KMS-11 (cell line): ENCODE measurements around the gene HPGDS.
A peak's percentile ranks its signal among the peaks of the same experiment; 100 is the strongest.
"Not testable (repeated sequence)": the region's sequence is repeated elsewhere in the genome, so short reads cannot be mapped to it uniquely, and the experiment has no call there.

ENCODE experiments used
- H2AFZ ChIP-seq: fragments of 200-600 bp; sonication (generic); 2 replicates; pipeline ENCODE4 v1.6.1; 2016; ENCODE audit warnings: antibody characterized with exemption, mixed run types, low read depth
- H3K27ac ChIP-seq: fragments of 200-600 bp; sonication (generic); 2 replicates; pipeline ENCODE4 v1.6.1; 2016; ENCODE audit warnings: mild to moderate bottlenecking, mixed run types
- H3K27me3 ChIP-seq: fragments of 200-600 bp; sonication (generic); 2 replicates; pipeline ENCODE4 v1.6.1; 2017; ENCODE audit warnings: mild to moderate bottlenecking, low read depth, mixed run types, moderate library complexity; ENCODE audit not compliant: insufficient read depth
- H3K36me3 ChIP-seq: fragments of 200-600 bp; sonication (generic); 2 replicates; pipeline ENCODE4 v1.6.1; 2017; ENCODE audit warnings: mild to moderate bottlenecking, mixed run types; ENCODE audit not compliant: insufficient read depth
- H3K4me1 ChIP-seq: fragments of 200-600 bp; sonication (generic); 2 replicates; pipeline ENCODE4 v1.6.1; 2016; ENCODE audit warnings: mild to moderate bottlenecking, low read depth, mixed run types; ENCODE audit not compliant: poor library complexity, severe bottlenecking
- H3K4me2 ChIP-seq: fragments of 200-600 bp; sonication (generic); 2 replicates; pipeline ENCODE4 v1.7.0; 2016; ENCODE audit warnings: mild to moderate bottlenecking, mixed run types
- H3K4me3 ChIP-seq: fragments of 200-600 bp; sonication (generic); IDR thresholded peaks from 2 replicates; pipeline ENCODE4 v1.6.1; 2017; ENCODE audit warnings: low read depth, low read length, mixed read lengths; ENCODE audit not compliant: insufficient read depth
- H3K79me2 ChIP-seq: fragments of 200-600 bp; sonication (generic); 2 replicates; pipeline ENCODE4 v1.6.1; 2016; ENCODE audit warnings: low read depth, mixed run types; ENCODE audit not compliant: insufficient read depth
- H3K9ac ChIP-seq: fragments of 200-600 bp; sonication (generic); 2 replicates; pipeline ENCODE4 v1.6.1; 2016; ENCODE audit warnings: mild to moderate bottlenecking, mixed run types
- H4K20me1 ChIP-seq: fragments of 200-600 bp; sonication (generic); 2 replicates; pipeline ENCODE4 v1.6.1; 2016; ENCODE audit warnings: mild to moderate bottlenecking, mixed run types; ENCODE audit not compliant: insufficient read depth
- TF ChIP-seq, protein P1 (sequence below): fragments of 200-600 bp; sonication (generic); conservative IDR thresholded peaks from 2 replicates; pipeline ENCODE4 v1.6.1; 2017; ENCODE audit warnings: low read depth, mild to moderate bottlenecking, antibody characterized with exemption, low read length, moderate library complexity, mixed read lengths

Gene HPGDS

DNA sequence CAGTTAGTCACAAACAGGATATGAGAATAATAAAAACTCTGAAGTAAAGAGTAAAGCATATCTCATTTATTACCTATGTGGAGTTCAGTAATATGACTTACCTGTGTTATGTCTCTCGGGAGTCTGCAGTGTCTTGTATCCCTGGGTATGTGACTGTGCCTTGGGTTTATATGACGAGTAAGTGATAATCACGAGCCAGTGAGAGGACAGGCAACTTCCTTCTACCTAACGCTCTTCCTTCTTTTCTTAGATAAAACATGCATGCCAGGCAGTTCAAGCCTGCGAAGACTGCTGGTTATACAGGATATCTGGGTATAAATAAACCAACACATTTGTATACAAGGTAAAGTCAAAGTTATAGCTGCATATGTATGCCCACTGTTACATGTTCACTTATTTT, at the start of gene HPGDS:
TSS of gene HPGDS (minus strand) at position 143 of the 400 bp plus-strand sequence. CDS start 8,207 bp downstream, outside the sequence.
- Histone ChIP-seq H4K20me1 (no peaks in the 10 kb centered on the region), H3K9ac (no peak within 1 kb of the TSS), H3K79me2 (no peaks in the 10 kb centered on the region), H3K27me3 (no peaks in the 10 kb centered on the region), H3K4me1 (peaks cover 22% of the 10 kb centered on the region), H3K4me2 (no peak within 1 kb of the TSS), H2AFZ (no peak within 1 kb of the TSS), H3K4me3 (no peak within 1 kb of the TSS), H3K27ac (no peak within 1 kb of the TSS), H3K36me3 (no peaks in the 10 kb centered on the region)
- TF ChIP-seq, protein P1, sequence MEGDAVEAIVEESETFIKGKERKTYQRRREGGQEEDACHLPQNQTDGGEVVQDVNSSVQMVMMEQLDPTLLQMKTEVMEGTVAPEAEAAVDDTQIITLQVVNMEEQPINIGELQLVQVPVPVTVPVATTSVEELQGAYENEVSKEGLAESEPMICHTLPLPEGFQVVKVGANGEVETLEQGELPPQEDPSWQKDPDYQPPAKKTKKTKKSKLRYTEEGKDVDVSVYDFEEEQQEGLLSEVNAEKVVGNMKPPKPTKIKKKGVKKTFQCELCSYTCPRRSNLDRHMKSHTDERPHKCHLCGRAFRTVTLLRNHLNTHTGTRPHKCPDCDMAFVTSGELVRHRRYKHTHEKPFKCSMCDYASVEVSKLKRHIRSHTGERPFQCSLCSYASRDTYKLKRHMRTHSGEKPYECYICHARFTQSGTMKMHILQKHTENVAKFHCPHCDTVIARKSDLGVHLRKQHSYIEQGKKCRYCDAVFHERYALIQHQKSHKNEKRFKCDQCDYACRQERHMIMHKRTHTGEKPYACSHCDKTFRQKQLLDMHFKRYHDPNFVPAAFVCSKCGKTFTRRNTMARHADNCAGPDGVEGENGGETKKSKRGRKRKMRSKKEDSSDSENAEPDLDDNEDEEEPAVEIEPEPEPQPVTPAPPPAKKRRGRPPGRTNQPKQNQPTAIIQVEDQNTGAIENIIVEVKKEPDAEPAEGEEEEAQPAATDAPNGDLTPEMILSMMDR: no peak

DNA sequence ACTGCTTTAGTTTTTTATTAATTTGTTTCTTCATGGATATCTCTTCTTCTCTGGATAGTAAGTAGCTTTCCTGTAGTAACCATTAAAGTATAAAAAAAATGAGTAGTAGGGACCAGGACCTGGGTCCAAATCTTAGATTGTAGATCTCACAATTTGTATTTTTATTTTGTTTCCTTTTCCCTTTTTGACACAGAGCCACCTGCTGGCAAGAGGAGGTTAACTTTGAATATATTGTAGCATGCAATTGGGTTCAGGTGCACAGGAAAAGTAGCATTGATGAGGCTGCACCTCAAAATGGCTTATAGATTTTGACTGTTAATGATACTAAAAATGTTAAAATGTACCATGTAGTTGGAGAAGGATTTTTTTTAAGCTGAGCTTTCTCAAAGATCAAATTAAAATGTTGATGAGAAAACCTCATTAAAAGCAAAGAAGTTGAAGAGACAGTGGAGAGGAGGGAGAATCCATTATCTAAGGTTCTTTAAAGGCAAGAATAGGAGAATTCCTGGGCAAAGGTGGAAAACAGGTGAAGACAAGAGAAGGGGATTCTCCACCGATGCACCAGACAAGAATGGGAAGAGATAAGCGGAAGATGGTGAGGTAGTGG, 48.3 kb upstream of the HPGDS start:
- TF ChIP-seq, protein P1: peak; percentile 81
- H2AFZ ChIP-seq: no peak overlapping the region
- no peaks in the 10 kb centered on the region for H4K20me1 ChIP-seq
- H3K79me2 ChIP-seq: no peaks in the 10 kb centered on the region
- no peak overlapping the region for H3K4me3 ChIP-seq
- H3K4me2 ChIP-seq: no peak overlapping the region
- H3K4me1 ChIP-seq: peaks cover 6% of the 10 kb centered on the region
- H3K27me3 ChIP-seq: no peaks in the 10 kb centered on the region
- H3K27ac ChIP-seq: no peak overlapping the region
- H3K36me3 ChIP-seq: no peaks in the 10 kb centered on the region
- H3K9ac ChIP-seq: no peak overlapping the region

DNA sequence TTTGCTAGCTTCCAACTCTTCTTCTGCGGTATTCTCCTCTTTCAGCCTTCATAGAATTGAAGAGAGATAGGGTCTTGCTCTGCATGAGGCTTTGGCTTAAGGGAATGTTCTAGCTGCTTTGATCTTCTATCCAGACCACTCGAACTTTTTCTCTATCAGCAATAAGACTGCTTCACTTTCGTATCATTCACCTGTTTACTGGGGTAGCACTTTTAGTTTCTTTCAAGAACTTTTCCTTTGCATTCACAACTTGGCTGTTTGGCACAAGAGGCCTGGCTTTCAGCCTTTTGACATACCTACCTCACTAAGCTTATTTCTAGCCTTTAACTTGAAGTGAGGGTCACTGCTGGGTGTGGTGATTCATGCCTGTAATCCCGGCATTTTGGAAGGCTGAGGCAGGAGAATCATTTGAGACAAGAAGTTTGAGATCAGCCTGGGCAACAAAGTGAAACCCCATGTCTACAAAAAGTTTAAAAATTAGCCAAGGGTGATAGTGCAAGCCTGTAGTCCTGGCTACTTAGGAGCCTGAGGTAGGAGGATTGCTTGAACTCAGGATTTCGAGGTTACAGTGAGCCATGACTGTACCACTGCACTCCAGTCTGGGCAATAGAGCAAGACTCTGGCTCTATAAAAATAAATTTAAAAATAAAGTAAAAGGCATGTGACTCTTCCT, 47.1 kb upstream of the HPGDS start:
- Histone ChIP-seq H3K79me2 (no peaks in the 10 kb centered on the region), H3K27me3 (no peaks in the 10 kb centered on the region), H3K36me3 (no peaks in the 10 kb centered on the region), H4K20me1 (no peaks in the 10 kb centered on the region), H2AFZ (no peak overlapping the region), H3K9ac (no peak overlapping the region), H3K4me1 (peaks cover 6% of the 10 kb centered on the region), H3K27ac (no peak overlapping the region), H3K4me2 (no peak overlapping the region), H3K4me3 (no peak overlapping the region)
- TF ChIP-seq, protein P1: no peak

DNA sequence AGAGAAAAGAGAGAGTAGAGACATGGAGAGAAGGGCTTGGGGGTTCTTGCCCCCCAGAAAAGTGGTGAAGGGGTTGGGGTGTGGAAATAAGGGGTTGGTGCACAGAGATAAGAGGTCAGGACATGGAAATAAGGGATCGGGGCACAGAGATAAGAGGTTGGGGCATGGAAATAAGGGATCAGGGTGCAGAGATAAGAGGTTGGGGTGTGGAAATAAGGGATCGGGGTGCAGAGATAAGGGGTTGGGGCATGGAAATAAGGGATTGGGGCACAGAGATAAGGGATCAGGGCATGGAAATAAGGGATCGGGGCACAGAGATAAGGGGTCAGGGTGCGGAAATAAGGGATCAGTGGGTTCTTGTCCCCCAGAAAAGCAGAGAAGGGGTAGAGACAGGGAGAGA, 45.3 kb upstream of the HPGDS start:
- not testable (repeated sequence) for H3K36me3 ChIP-seq, H3K4me3 ChIP-seq, H2AFZ ChIP-seq, H3K27me3 ChIP-seq, H3K27ac ChIP-seq, H3K79me2 ChIP-seq, H4K20me1 ChIP-seq, H3K4me1 ChIP-seq, H3K9ac ChIP-seq, H3K4me2 ChIP-seq

DNA sequence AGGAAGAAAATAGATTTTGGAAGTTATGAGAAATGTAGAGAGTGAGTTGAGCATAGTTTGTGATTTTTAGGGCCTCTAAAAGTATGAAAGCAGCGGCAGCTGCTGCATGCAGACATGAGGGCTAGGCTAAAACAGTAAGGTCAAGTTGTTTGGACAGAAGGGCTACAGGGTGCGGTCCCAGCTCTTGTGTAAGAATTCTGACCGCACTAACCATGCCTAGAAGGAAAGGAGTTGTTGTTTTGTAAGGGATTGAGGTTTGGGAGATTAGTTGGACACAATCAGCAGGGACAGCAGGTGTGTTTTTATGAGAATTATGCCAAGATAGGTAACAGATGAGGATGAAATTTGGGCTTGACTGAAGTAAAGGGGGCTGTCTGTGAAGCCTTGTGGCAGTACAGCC, 42.8 kb upstream of the HPGDS start:
- H3K4me2 ChIP-seq, H3K79me2 ChIP-seq, H3K4me1 ChIP-seq, H3K36me3 ChIP-seq, H2AFZ ChIP-seq, H4K20me1 ChIP-seq, H3K27me3 ChIP-seq, H3K27ac ChIP-seq, H3K4me3 ChIP-seq, H3K9ac ChIP-seq: not testable (repeated sequence)

DNA sequence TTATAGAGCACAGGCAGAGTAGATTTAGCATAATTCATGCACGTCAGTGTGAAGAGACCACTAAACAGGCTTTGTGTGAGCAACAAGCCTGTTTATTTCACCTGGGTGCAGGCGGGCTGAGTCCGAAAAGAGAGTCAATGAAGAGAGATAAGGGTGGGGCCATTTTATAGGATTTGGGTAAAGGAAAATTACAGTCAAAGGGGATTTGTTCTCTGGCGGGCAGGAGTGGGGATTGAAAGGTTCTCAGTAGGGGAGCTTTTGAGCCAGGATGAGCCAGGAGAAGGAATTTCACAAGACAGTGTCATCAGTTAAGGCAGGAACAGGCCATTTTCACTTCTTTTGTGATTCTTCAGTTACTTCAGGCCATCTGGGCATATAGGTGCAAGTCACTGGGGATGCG, 40.3 kb upstream of the HPGDS start:
- H2AFZ ChIP-seq, H3K79me2 ChIP-seq, H3K27ac ChIP-seq: not testable (repeated sequence)

More for the DNA sequence above, 40.3 kb upstream of the HPGDS start:
- H3K4me2 ChIP-seq, H3K9ac ChIP-seq, H3K36me3 ChIP-seq, H3K27me3 ChIP-seq, H3K4me3 ChIP-seq, H3K4me1 ChIP-seq, H4K20me1 ChIP-seq: not testable (repeated sequence)
